ENCODE results near the gene UNC79.

The UNC79 gene

DNA sequence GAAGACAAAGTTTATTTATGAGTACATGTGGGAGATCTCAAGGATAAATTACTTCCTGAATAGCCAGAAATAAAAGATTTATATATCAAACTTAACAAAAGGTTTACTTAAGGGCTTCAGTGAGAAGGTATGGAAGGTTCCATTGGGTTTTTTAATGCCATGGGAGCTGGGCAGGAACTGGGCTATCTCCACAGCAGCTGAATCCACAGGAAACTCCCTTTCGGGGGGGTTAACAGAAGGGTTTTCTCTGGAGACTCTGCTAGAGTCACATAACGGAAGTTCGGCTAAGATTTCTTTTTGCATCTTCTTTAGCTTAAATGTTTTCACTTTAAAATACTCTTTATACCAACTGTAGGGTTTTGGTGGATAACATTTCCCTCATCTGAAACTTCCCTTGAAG lies 113.5 kb downstream of the UNC79 start:
- no peak for TF ChIP-seq SIN3A (IDR thresholded peaks at IDR 0.05; ENCODE audit: borderline replicate concordance, insufficient read depth, low read length)
- TF ChIP-seq TAF1 (IDR thresholded peaks at IDR 0.05; ENCODE audit: borderline replicate concordance, insufficient read depth, low read length): no peak
- TF ChIP-seq, protein P1, sequence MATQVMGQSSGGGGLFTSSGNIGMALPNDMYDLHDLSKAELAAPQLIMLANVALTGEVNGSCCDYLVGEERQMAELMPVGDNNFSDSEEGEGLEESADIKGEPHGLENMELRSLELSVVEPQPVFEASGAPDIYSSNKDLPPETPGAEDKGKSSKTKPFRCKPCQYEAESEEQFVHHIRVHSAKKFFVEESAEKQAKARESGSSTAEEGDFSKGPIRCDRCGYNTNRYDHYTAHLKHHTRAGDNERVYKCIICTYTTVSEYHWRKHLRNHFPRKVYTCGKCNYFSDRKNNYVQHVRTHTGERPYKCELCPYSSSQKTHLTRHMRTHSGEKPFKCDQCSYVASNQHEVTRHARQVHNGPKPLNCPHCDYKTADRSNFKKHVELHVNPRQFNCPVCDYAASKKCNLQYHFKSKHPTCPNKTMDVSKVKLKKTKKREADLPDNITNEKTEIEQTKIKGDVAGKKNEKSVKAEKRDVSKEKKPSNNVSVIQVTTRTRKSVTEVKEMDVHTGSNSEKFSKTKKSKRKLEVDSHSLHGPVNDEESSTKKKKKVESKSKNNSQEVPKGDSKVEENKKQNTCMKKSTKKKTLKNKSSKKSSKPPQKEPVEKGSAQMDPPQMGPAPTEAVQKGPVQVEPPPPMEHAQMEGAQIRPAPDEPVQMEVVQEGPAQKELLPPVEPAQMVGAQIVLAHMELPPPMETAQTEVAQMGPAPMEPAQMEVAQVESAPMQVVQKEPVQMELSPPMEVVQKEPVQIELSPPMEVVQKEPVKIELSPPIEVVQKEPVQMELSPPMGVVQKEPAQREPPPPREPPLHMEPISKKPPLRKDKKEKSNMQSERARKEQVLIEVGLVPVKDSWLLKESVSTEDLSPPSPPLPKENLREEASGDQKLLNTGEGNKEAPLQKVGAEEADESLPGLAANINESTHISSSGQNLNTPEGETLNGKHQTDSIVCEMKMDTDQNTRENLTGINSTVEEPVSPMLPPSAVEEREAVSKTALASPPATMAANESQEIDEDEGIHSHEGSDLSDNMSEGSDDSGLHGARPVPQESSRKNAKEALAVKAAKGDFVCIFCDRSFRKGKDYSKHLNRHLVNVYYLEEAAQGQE (IDR thresholded peaks at IDR 0.05; ENCODE audit: insufficient read depth in 1 of 2, low read depth in 2 of 2, low read length in 2 of 2): no peak
- TF ChIP-seq FOXP2 (optimal IDR thresholded peaks at IDR 0.05; ENCODE audit: borderline replicate concordance, extremely low read depth, extremely low read length, insufficient read depth): no peak
- no peak for TF ChIP-seq POLR2AphosphoS5 (IDR thresholded peaks at IDR 0.05; ENCODE audit: low read depth, low read length)

DNA sequence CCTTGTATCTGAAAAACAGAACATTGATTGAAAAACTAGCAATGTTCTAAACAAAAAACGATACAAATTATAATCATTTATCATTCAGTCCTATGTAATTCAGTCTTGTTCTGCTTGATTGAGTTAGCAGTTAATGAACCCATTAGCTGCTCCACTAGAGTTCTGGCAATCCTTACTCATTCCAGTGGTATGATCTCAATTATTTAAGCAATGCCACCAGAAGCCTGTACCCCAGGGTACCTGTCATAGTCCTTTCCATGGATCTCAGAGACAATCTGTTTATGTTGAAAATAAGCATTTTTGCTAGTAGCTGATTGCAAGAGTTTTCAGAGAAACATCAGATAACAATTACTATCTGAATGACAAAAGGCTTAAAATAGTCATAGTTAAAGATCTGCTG lies 115.9 kb downstream of the UNC79 start:
- TF ChIP-seq TAF1 (IDR thresholded peaks at IDR 0.05; ENCODE audit: borderline replicate concordance, insufficient read depth, low read length): no peak
- no peak for TF ChIP-seq POLR2AphosphoS5 (IDR thresholded peaks at IDR 0.05; ENCODE audit: low read depth, low read length)
- TF ChIP-seq FOXP2 (optimal IDR thresholded peaks at IDR 0.05; ENCODE audit: borderline replicate concordance, extremely low read depth, extremely low read length, insufficient read depth): no peak
- TF ChIP-seq, protein P1 (IDR thresholded peaks at IDR 0.05; ENCODE audit: insufficient read depth in 1 of 2, low read depth in 2 of 2, low read length in 2 of 2): no peak
- no peak for TF ChIP-seq SIN3A (IDR thresholded peaks at IDR 0.05; ENCODE audit: borderline replicate concordance, insufficient read depth, low read length)

DNA sequence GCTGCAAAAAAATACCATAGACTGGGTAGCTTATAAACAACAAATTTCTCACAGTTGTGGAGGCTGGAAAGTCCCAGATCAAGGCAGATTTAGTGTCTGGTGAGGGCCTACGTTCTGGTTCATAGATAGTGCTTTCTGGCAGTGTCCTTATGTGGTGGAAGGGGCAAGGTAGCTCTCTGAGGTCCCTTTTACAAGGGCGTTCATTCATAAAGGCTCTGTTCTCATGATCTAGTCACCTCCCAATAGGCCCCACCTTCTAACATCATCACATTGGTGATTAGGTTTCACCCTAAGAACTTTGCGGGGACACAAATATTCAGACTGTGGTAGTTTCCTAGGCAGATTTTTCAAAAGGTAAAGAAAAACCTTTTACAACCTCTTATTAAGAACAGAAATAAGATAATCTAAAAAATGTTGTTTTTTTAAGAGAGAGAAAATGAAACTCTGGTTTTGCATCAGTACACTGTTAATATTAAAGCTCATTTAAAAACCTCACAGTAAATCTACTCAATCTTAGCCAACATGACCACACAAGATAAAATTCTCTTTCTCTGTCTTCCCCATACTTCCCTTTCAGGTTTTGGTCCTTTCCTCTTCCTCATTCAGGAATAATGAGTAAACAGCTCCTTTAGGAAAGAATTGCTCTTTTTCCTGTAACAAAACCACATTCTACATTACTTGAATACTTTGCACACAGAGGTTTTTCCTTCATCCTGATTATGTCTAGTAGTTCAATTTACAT lies 117.5 kb downstream of the UNC79 start:
- no peak for TF ChIP-seq FOXP2 (optimal IDR thresholded peaks at IDR 0.05; ENCODE audit: borderline replicate concordance, extremely low read depth, extremely low read length, insufficient read depth)
- no peak for TF ChIP-seq SIN3A (IDR thresholded peaks at IDR 0.05; ENCODE audit: borderline replicate concordance, insufficient read depth, low read length)
- TF ChIP-seq POLR2AphosphoS5 (IDR thresholded peaks at IDR 0.05; ENCODE audit: low read depth, low read length): no peak
- TF ChIP-seq, protein P1 (IDR thresholded peaks at IDR 0.05; ENCODE audit: insufficient read depth in 1 of 2, low read depth in 2 of 2, low read length in 2 of 2): no peak

DNA sequence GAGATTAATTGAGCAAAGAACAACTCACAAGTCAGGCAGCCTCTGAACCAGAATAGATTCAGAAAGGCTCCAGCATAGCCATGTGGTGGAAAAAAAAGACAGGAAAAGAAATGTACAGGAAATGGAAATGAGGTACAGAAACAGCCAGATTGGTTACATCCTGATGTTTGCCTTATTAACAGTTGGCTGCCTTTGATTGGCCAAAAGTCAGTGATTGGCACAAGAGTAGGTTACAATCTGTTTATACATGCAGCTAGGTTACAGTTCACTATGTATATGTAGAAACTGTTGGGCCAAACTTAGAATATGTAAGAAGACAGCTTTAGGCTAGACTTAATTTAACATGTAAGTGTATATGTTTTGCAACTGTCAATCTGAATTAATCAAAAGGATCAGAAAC lies 118.9 kb downstream of the UNC79 start:
- TF ChIP-seq POLR2AphosphoS5 (IDR thresholded peaks at IDR 0.05; ENCODE audit: low read depth, low read length): no peak
- TF ChIP-seq SIN3A (IDR thresholded peaks at IDR 0.05; ENCODE audit: borderline replicate concordance, insufficient read depth, low read length): no peak
- no peak for TF ChIP-seq TAF1 (IDR thresholded peaks at IDR 0.05; ENCODE audit: borderline replicate concordance, insufficient read depth, low read length)
- TF ChIP-seq FOXP2 (optimal IDR thresholded peaks at IDR 0.05; ENCODE audit: borderline replicate concordance, extremely low read depth, extremely low read length, insufficient read depth): no peak
- TF ChIP-seq, protein P1 (IDR thresholded peaks at IDR 0.05; ENCODE audit: insufficient read depth in 1 of 2, low read depth in 2 of 2, low read length in 2 of 2): no peak

All from PFSK-1 (cell line).